Measurements from ENCODE around the gene SLC39A11. TPM values are rescaled to one million over a fixed set of nuclear protein-coding genes. Genes with fewer than 3 reads are reported as not detected.

Gene SLC39A11
- total and polyA plus RNA-seq, 4 donors = 4.6 to 23.3 (median 11.4) TPM

DNA sequence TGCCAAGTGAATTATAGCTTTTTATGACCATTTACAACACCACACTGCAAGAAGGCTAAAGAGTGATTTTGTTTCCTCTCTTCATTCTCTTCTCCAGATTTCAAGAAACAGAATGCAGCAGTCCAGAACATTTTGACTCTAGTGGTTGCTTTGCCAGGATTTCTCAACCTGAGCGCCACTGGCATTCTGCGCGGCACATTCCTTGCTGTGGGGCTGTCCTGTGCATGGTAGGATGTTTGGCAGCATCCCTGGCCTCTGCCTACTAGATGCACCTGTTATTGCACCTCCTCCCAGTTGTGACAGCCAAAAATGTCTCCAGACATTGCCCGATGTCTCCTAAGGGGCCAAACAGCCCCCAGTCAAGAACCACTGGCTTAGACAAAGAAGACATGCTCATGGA, 25.7 kb upstream of the SLC39A11 start:
- Histone ChIP-seq H3K27ac (ENCODE audit: low read depth, low read length) (no peak overlapping the region), H3K27me3 (ENCODE audit: control insufficient read depth, insufficient read depth, low read length) (no peaks in the 10 kb centered on the region), H3K4me3 (ENCODE audit: low read depth, low read length) (no peak overlapping the region), H3K9me3 (ENCODE audit: control insufficient read depth, insufficient read depth, low read length) (no peaks in the 10 kb centered on the region), H3K36me3 (ENCODE audit: control insufficient read depth, insufficient read depth, low read length) (no peaks in the 10 kb centered on the region), H3K4me1 (ENCODE audit: control insufficient read depth, insufficient read depth, low read length) (peaks cover 9% of the 10 kb centered on the region)
- WGBS (ENCODE audit: insufficient coverage) = 78% methylated on average over 4 of the region's 4 CpGs
- DNase-seq (ENCODE audit: low read depth in 4 of 6, low spot score in 6 of 6) = peak in 1 of 6 donors; percentile 25

DNA sequence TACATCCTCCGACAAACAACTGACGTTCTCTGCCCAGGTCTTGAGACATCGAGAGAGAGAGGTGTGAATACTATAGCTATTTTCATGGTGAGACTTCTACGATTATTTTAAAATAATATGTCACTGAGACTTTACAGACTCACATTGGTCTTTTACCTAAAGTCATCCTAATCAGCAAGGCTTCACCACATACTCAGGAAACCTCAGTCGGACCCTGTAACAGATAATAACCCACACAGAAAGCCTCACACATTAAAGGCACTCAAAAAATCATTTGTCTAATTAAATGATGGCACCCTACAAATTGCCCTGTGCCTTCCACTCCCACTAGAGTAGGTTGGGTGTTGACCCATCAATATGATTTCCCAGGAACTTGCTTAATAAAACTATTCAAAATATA, 19.8 kb upstream of the SLC39A11 start:
- no peak overlapping the region for H3K4me3 ChIP-seq (ENCODE audit: low read depth, low read length)
- no peak overlapping the region for H3K27ac ChIP-seq (ENCODE audit: low read depth, low read length)
- 100% methylated on average over 1 of the region's 5 CpGs for WGBS (ENCODE audit: insufficient coverage)
- H3K9me3 ChIP-seq (ENCODE audit: control insufficient read depth, insufficient read depth, low read length) = no peaks in the 10 kb centered on the region
- no peaks in the 10 kb centered on the region for H3K27me3 ChIP-seq (ENCODE audit: control insufficient read depth, insufficient read depth, low read length)
- no peak for DNase-seq (ENCODE audit: low read depth in 4 of 6, low spot score in 6 of 6)
- no peaks in the 10 kb centered on the region for H3K36me3 ChIP-seq (ENCODE audit: control insufficient read depth, insufficient read depth, low read length)
- no peaks in the 10 kb centered on the region for H3K4me1 ChIP-seq (ENCODE audit: control insufficient read depth, insufficient read depth, low read length)

DNA sequence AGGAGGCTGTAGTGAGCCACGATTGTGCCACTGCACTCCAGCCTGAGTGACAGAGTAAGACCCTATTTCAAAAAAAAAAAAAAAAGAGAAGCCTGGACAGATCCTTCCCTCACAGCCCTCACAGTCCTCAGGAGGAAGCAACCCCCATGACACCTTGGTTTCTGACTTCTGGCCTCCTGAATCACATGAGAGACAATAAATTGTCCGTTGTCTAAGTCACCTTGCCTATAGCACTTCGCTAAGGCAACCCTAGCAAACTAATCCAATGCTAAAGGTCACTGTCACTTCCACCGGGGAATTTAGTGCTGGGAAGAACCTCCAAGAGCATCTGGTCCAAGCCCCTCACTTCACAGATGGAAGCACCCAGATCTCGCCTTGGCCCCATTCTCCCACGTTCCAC, 18.9 kb upstream of the SLC39A11 start:
- Histone ChIP-seq H3K36me3 (ENCODE audit: control insufficient read depth, insufficient read depth, low read length) (no peaks in the 10 kb centered on the region), H3K4me3 (ENCODE audit: low read depth, low read length) (no peak overlapping the region), H3K9me3 (ENCODE audit: control insufficient read depth, insufficient read depth, low read length) (no peaks in the 10 kb centered on the region), H3K27me3 (ENCODE audit: control insufficient read depth, insufficient read depth, low read length) (no peaks in the 10 kb centered on the region), H3K27ac (ENCODE audit: low read depth, low read length) (no peak overlapping the region), H3K4me1 (ENCODE audit: control insufficient read depth, insufficient read depth, low read length) (no peaks in the 10 kb centered on the region)
- WGBS (ENCODE audit: insufficient coverage) = 99% methylated on average over 5 of the region's 6 CpGs
- DNase-seq (ENCODE audit: low read depth in 4 of 6, low spot score in 6 of 6) = no peak

DNA sequence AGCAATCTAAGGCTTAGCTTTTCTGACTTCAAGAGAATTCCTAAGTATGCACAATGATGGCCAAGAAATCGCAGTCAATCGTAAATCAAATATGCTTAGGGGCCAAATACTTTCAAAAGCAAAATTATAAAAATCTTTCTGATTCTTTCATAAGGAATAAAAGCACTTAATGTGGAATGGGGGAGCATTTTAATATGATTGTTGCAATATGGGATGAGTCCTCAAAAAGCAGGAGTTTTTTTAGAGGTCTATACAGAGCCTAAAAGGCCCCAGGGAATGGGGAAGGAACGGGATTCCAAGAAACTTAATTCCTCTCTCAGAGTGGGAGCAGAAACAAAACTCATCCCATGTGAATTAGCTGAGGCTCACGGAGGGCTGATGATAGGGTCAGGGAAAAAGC, 14.7 kb upstream of the SLC39A11 start:
- Histone ChIP-seq H3K36me3 (ENCODE audit: control insufficient read depth, insufficient read depth, low read length) (no peaks in the 10 kb centered on the region), H3K4me1 (ENCODE audit: control insufficient read depth, insufficient read depth, low read length) (no peaks in the 10 kb centered on the region), H3K27ac (ENCODE audit: low read depth, low read length) (no peak overlapping the region), H3K4me3 (ENCODE audit: low read depth, low read length) (no peak overlapping the region), H3K27me3 (ENCODE audit: control insufficient read depth, insufficient read depth, low read length) (no peaks in the 10 kb centered on the region), H3K9me3 (ENCODE audit: control insufficient read depth, insufficient read depth, low read length) (no peaks in the 10 kb centered on the region)
- WGBS (ENCODE audit: insufficient coverage) = no CpG with 5 or more reads among the region's 4 CpGs
- DNase-seq (ENCODE audit: low read depth in 4 of 6, low spot score in 6 of 6) = peak in 1 of 6 donors; percentile 50

DNA sequence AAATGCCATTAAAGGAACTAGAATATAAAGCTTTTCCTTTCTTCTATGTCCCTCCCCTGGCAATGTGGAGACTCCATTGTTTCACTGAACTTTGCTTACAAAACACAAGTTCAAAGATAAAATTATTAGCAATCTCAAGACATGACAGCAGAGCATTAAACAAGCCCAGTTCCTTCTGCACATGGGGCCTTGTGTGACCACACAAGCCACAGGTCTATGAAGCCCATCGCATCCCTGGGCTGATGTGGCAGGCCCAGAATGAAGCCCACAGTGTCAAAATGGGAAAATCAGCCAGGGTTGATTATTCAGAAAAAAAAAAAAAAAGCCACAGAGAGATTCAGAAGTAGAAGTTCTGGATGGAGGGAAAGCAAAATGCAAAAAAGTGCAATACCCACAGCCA, 12.9 kb upstream of the SLC39A11 start:
- Histone ChIP-seq H3K36me3 (ENCODE audit: control insufficient read depth, insufficient read depth, low read length) (no peaks in the 10 kb centered on the region), H3K9me3 (ENCODE audit: control insufficient read depth, insufficient read depth, low read length) (no peaks in the 10 kb centered on the region), H3K27me3 (ENCODE audit: control insufficient read depth, insufficient read depth, low read length) (no peaks in the 10 kb centered on the region), H3K4me3 (ENCODE audit: low read depth, low read length) (no peak overlapping the region), H3K27ac (ENCODE audit: low read depth, low read length) (no peak overlapping the region), H3K4me1 (ENCODE audit: control insufficient read depth, insufficient read depth, low read length) (no peaks in the 10 kb centered on the region)
- no peak for DNase-seq (ENCODE audit: low read depth in 4 of 6, low spot score in 6 of 6)
- WGBS (ENCODE audit: insufficient coverage) = 60% methylated on average over 1 of the region's 1 CpG

DNA sequence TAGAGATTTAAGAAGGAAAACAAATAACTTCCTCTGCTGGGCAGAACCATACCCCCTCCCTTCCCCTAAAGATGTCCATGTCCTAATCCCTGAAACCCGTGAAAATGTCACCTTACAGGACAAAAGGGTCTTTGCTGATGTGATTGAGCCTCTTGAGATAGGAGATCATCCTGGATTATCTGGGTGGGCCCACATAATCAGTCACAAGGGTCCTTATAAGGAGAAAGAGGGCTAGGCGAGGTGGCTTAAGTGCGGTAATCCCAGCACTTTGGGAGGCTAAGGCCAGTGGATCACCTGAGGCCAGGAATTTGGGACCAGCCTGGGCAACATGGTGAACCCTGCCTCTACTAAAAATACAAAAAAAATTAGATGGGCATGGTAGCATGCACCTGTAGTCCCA, 12.0 kb upstream of the SLC39A11 start:
- Histone ChIP-seq H3K36me3 (ENCODE audit: control insufficient read depth, insufficient read depth, low read length) (no peaks in the 10 kb centered on the region), H3K27me3 (ENCODE audit: control insufficient read depth, insufficient read depth, low read length) (no peaks in the 10 kb centered on the region), H3K27ac (ENCODE audit: low read depth, low read length) (no peak overlapping the region), H3K4me3 (ENCODE audit: low read depth, low read length) (no peak overlapping the region), H3K9me3 (ENCODE audit: control insufficient read depth, insufficient read depth, low read length) (no peaks in the 10 kb centered on the region), H3K4me1 (ENCODE audit: control insufficient read depth, insufficient read depth, low read length) (peaks cover 4% of the 10 kb centered on the region)
- no peak for DNase-seq (ENCODE audit: low read depth in 4 of 6, low spot score in 6 of 6)
- 100% methylated on average over 2 of the region's 3 CpGs for WGBS (ENCODE audit: insufficient coverage)

DNA sequence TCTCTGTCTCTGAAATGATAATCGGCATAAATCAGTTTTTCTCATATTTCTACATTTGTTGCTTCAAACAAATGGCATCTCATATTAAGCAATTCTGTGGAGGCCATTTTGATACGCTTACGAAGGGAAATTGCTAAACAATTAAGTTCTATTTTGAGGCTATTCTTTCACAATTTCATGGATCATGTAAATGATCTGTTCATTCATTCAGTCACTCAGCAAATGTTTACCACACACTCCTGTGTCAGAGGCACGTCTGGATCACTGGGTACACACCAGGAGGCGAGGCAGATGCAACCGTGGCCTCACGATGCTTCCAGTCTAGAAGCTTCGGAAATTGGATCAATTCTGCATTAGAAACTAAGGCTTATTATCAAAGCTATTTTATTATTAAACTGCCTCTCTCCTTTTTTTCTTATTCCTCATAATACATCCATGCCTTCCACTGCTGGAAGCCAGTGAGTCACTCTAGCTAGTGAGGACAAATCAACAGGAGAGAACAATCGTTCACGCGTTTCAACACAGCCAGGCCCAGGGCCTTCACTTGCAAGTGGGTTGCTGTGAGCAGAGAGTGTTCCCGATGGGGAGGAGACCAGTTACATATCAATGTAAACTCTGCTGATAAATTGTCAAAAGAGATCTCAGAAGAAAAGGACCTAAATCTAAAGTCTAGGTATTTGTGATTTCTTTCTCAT, 11.3 kb upstream of the SLC39A11 start:
- H3K36me3 ChIP-seq (ENCODE audit: control insufficient read depth, insufficient read depth, low read length) = no peaks in the 10 kb centered on the region
- no peaks in the 10 kb centered on the region for H3K27me3 ChIP-seq (ENCODE audit: control insufficient read depth, insufficient read depth, low read length)
- H3K4me3 ChIP-seq (ENCODE audit: low read depth, low read length) = no peak overlapping the region
- 79% methylated on average over 5 of the region's 12 CpGs for WGBS (ENCODE audit: insufficient coverage)
- DNase-seq (ENCODE audit: low read depth in 4 of 6, low spot score in 6 of 6) = no peak
- peaks cover 8% of the 10 kb centered on the region for H3K4me1 ChIP-seq (ENCODE audit: control insufficient read depth, insufficient read depth, low read length)
- no peak overlapping the region for H3K27ac ChIP-seq (ENCODE audit: low read depth, low read length)
- H3K9me3 ChIP-seq (ENCODE audit: control insufficient read depth, insufficient read depth, low read length) = no peaks in the 10 kb centered on the region

DNA sequence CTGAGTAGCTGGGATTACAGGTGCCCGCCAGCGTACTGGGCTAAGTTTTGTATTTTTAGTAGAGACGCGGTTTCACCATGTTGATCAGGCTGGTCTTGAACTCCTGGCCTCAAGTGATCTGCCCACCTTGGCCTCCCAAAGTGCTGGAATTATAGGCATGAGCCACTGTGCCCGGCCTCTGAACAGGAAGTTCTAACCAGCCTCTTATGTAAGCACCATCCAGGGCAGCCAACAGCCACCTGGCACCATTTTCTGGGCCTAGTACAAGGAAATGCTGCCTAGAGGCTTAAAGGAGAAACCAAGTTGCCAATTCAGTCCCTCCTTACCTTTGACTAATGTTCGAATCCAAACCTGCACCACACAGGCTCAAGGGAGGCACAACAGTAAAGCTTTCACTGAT, 8.5 kb upstream of the SLC39A11 start:
- Histone ChIP-seq H3K27me3 (ENCODE audit: control insufficient read depth, insufficient read depth, low read length) (no peaks in the 10 kb centered on the region), H3K36me3 (ENCODE audit: control insufficient read depth, insufficient read depth, low read length) (no peaks in the 10 kb centered on the region), H3K27ac (ENCODE audit: low read depth, low read length) (no peak overlapping the region), H3K4me3 (ENCODE audit: low read depth, low read length) (no peak overlapping the region), H3K9me3 (ENCODE audit: control insufficient read depth, insufficient read depth, low read length) (no peaks in the 10 kb centered on the region), H3K4me1 (ENCODE audit: control insufficient read depth, insufficient read depth, low read length) (peaks cover 8% of the 10 kb centered on the region)
- DNase-seq (ENCODE audit: low read depth in 4 of 6, low spot score in 6 of 6) = no peak
- 91% methylated on average over 4 of the region's 6 CpGs for WGBS (ENCODE audit: insufficient coverage)

DNA sequence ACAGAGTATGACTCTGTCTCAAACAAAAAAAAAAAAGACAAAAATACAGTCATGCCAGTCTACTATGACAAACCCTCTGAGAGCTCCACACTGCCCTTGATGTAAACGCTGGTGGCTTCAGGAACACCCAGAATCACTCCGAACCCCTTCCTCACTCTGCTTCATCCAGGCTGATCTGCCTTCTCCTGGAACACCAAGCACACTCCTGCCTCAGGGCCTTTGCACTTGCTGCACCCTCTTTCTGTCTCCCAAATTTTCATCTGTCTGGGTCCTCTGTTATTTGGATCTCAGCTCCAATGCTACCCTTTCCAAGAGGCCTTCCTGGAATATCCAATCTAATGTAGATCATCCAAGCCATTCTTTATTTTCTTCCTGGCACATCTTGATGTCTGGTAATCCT, 7.9 kb upstream of the SLC39A11 start:
- WGBS (ENCODE audit: insufficient coverage) = 94% methylated on average over 2 of the region's 2 CpGs
- Histone ChIP-seq H3K4me3 (ENCODE audit: low read depth, low read length) (no peak overlapping the region), H3K4me1 (ENCODE audit: control insufficient read depth, insufficient read depth, low read length) (peaks cover 8% of the 10 kb centered on the region), H3K36me3 (ENCODE audit: control insufficient read depth, insufficient read depth, low read length) (no peaks in the 10 kb centered on the region), H3K27me3 (ENCODE audit: control insufficient read depth, insufficient read depth, low read length) (no peaks in the 10 kb centered on the region), H3K27ac (ENCODE audit: low read depth, low read length) (no peak overlapping the region), H3K9me3 (ENCODE audit: control insufficient read depth, insufficient read depth, low read length) (no peaks in the 10 kb centered on the region)
- DNase-seq (ENCODE audit: low read depth in 4 of 6, low spot score in 6 of 6) = no peak

DNA sequence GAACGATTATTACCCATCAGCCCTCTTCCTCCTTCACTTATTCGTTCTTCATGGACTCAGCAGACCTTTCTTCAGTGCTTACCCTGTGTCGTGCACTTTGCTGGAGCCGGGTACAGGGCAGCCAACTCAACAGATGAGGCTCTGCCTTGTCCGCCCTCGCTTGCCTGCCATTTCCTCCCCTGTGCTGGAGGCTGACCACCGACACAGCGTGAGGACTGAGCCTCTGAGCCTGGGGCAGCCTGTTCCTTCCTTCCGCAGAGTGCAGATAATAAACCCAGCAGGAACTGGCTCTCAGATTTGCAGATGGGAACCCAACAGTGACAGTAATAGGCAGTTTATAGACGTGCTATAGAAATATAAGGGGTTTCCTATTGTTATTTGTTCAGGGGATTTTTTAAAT, 7.0 kb upstream of the SLC39A11 start:
- no peaks in the 10 kb centered on the region for H3K9me3 ChIP-seq (ENCODE audit: control insufficient read depth, insufficient read depth, low read length)
- no peak overlapping the region for H3K4me3 ChIP-seq (ENCODE audit: low read depth, low read length)
- 50% methylated on average over 8 of the region's 10 CpGs for WGBS (ENCODE audit: insufficient coverage)
- H3K4me1 ChIP-seq (ENCODE audit: control insufficient read depth, insufficient read depth, low read length) = peaks cover 8% of the 10 kb centered on the region
- DNase-seq (ENCODE audit: low read depth in 4 of 6, low spot score in 6 of 6) = peak in 1 of 6 donors; percentile 64
- no peak overlapping the region for H3K27ac ChIP-seq (ENCODE audit: low read depth, low read length)
- H3K36me3 ChIP-seq (ENCODE audit: control insufficient read depth, insufficient read depth, low read length) = no peaks in the 10 kb centered on the region
- no peaks in the 10 kb centered on the region for H3K27me3 ChIP-seq (ENCODE audit: control insufficient read depth, insufficient read depth, low read length)
